A673 (cell line): ENCODE measurements around the gene KRT15.

Experiments used
- CTCF ChIP-seq: fragments of 300-800, 200-600 bp; sonication (generic); conservative IDR thresholded peaks from 2 replicates; pipeline ENCODE4 v1.5.1; 2017; ENCODE audit warnings: low read depth, mild to moderate bottlenecking, antibody characterized with exemption, low read length, moderate library complexity, mixed read lengths
- EZH2 ChIP-seq: fragments of 200-600 bp; sonication (generic); IDR thresholded peaks from 2 replicates; pipeline ENCODE4 v1.6.1; 2017; ENCODE audit warnings: borderline replicate concordance, low read depth, mild to moderate bottlenecking, mixed read lengths, antibody characterized with exemption, low read length; ENCODE audit not compliant: poor library complexity, severe bottlenecking

GRCh38 chr17:41492351-41492750, 26.3 kb downstream of the KRT15 start:
- TF ChIP-seq CTCF (no peak), EZH2 (no peak)
